Measurements from ENCODE around the gene RAB10.
"Not testable (repeated sequence)": the region's sequence is repeated elsewhere in the genome, so short reads cannot be mapped to it uniquely, and the experiment has no call there.

RAB10 gene

GRCh38 chr2:26016706-26017045 lies 17.2 kb upstream of the RAB10 start:
- not testable (repeated sequence) for DNase-seq

- no peak for DNase-seq
Measured at GRCh38 chr2:26017464-26018183, 16.3 kb upstream of the RAB10 start.

GRCh38 chr2:26018184-26019055 lies 15.5 kb upstream of the RAB10 start:
- peak; percentile 59 for DNase-seq

GRCh38 chr2:26020231-26020640 lies 13.6 kb upstream of the RAB10 start:
- DNase-seq: no peak

GRCh38 chr2:26024260-26024659 lies 9.6 kb upstream of the RAB10 start:
- no peak for DNase-seq

GRCh38 chr2:26025509-26025908 lies 8.4 kb upstream of the RAB10 start:
- no peak for DNase-seq

GRCh38 chr2:26028083-26028482 lies 5.8 kb upstream of the RAB10 start:
- not testable (repeated sequence) for DNase-seq

GRCh38 chr2:26032586-26033269 lies 1.2 kb upstream of the RAB10 start:
- DNase-seq: not testable (repeated sequence)

- DNase-seq: peak; percentile 41
Measured at GRCh38 chr2:26033270-26033817, 540 bp upstream of the RAB10 start.

- DNase-seq: peak; percentile 13
Measured at GRCh38 chr2:26034637-26034992, 731 bp downstream of the RAB10 start.

GRCh38 chr2:26035090-26035743 lies 1.3 kb downstream of the RAB10 start:
- DNase-seq: peak; percentile 37

- no peak for DNase-seq
Measured at GRCh38 chr2:26039603-26040323, 5.9 kb downstream of the RAB10 start.

GRCh38 chr2:26043109-26043508 lies 9.2 kb downstream of the RAB10 start:
- no peak for DNase-seq

GRCh38 chr2:26043862-26044696 lies 10.2 kb downstream of the RAB10 start:
- no peak for DNase-seq

- no peak for DNase-seq
Measured at GRCh38 chr2:26048791-26049190, 14.9 kb downstream of the RAB10 start.

- DNase-seq: no peak
Measured at GRCh38 chr2:26049641-26050040, 15.8 kb downstream of the RAB10 start.

- no peak for DNase-seq
Measured at GRCh38 chr2:26052740-26053139, 18.9 kb downstream of the RAB10 start.

GRCh38 chr2:26054598-26055348 lies 20.9 kb downstream of the RAB10 start:
- DNase-seq: no peak

- no peak for DNase-seq
Measured at GRCh38 chr2:26058390-26058789, 24.5 kb downstream of the RAB10 start.

GRCh38 chr2:26059542-26059941 lies 25.7 kb downstream of the RAB10 start:
- no peak for DNase-seq
